Esophagus squamous epithelium (tissue), 5 donors: Measurements from ENCODE around the gene SDHAF2. TPM values are rescaled to one million over a fixed set of nuclear protein-coding genes. Genes with fewer than 3 reads are reported as not detected.
"Not testable (repeated sequence)": the region's sequence is repeated elsewhere in the genome, so short reads cannot be mapped to it uniquely, and the experiment has no call there.

Source experiments
- DNase-seq: peaks from one replicate; lab custom pipeline; 2025; lab: John Stamatoyannopoulos, UW
- H3K27ac ChIP-seq, 4 donors: fragments of 200-600 bp; sonication (generic); one replicate each; pipeline ENCODE4 v1.5.1; 2016 to 2019; ENCODE audit warnings: mild to moderate bottlenecking in 1 of 4
- H3K27me3 ChIP-seq, 4 donors: fragments of 200-600 bp; sonication (generic); 1 replicate in 3 of 4; 2 replicates in 1 of 4; pipeline versions ENCODE4 v1.5.1 to v1.6.0; 2017 to 2021; ENCODE audit warnings: antibody characterized with exemption in 1 of 4
- H3K36me3 ChIP-seq, 3 donors: fragments of 200-600 bp; sonication (generic); one replicate each; pipeline ENCODE4 v1.5.1; 2016 to 2019
- H3K4me1 ChIP-seq, 3 donors: fragments of 200-600 bp; sonication (generic); one replicate each; pipeline ENCODE4 v1.5.1; 2017 to 2019
- H3K4me3 ChIP-seq, 4 donors: fragments of 200-600 bp; sonication (generic); 1 replicate in 3 of 4; 2 replicates in 1 of 4; pipeline ENCODE4 v1.5.1; 2016 to 2019; ENCODE audit warnings: mild to moderate bottlenecking in 2 of 4, moderate library complexity in 1 of 4
- H3K9me3 ChIP-seq, 3 donors: fragments of 200-600 bp; sonication (generic); one replicate each; pipeline ENCODE4 v1.5.1; 2016 to 2019
- POLR2A ChIP-seq, 4 donors: fragments of 450-650 bp; IDR thresholded peaks; one replicate each; pipeline ENCODE4 v1.6.1; 2017; ENCODE audit warnings: antibody characterized with exemption in 4 of 4, mild to moderate bottlenecking in 4 of 4, moderate library complexity in 3 of 4
- WGBS, 2 donors: methylation state at CpG; one replicate each; pipeline ENCODE4 v1.1.5; 2018; 5-methylcytosine and 5-hydroxymethylcytosine counted together
- intact Hi-C: fragments of 100-400 bp; cut with DNase I; formaldehyde crosslinking; loops from one replicate; pipeline ENCODE4 v1.15.0; 2022
- total RNA-seq, 4 donors: library from RNA; depleted of rRNA; stranded (reverse); fragments of >200 nt; gene quantifications; one replicate each; pipeline ENCODE4 v1.1.0, GENCODE V29; 2016
- TF ChIP-seq, protein P1 (sequence below), 6 experiments: fragments of 450-650 bp in 4 of 6; fragments of 200-600 bp in 2 of 6; sonication (generic) in 2 of 6; IDR thresholded peaks; one replicate each; pipeline ENCODE4 v1.5.1; 2016 to 2019; ENCODE audit warnings: antibody characterized with exemption in 6 of 6, mild to moderate bottlenecking in 4 of 6, moderate library complexity in 4 of 6
- donor health status: DM: yes; HTN: yes; CAD: no.

Gene SDHAF2
- total RNA-seq, 4 donors from 2014 or later: 26.0 to 62.9 (median 43.7) TPM

DNA sequence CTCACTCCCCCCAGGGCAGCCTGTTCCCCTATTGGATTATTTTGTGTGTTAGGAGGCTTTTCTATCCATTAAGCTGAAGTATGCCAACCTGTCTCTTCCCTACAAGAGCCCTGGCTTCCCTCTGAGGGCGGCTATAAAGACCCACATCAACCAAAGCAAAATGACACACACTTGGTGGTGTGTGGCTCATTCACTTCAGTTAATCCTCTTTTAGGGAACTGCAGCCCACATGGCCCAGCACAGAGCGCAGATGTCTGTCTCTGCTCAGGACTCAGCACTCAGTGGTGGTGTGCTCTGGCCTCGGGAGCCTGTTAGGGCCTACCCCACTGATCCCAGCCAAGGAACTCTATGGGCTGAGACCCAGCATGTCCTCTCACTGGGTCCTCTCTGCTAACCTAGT lies 46.4 kb downstream of the SDHAF2 start:
- H3K4me1 ChIP-seq: peaks cover 0 to 17% (median 8%) of the 10 kb centered on the region in 3 donors
- no peaks in the 10 kb centered on the region for H3K9me3 ChIP-seq
- DNase-seq: no peak
- H3K4me3 ChIP-seq: no peak overlapping the region
- 85% methylated on average over 2 of the region's 3 CpGs; no CpG with 5 or more reads in 1 of the 2 donors for WGBS, 2 donors
- H3K27ac ChIP-seq: no peak overlapping the region
- intact Hi-C loops: loop anchor here (5.0 to 10.0 kb wide), 2 partner anchors 41 to 158 kb away; no protein-coding TSS in a partner anchor
- TF ChIP-seq, protein P1, sequence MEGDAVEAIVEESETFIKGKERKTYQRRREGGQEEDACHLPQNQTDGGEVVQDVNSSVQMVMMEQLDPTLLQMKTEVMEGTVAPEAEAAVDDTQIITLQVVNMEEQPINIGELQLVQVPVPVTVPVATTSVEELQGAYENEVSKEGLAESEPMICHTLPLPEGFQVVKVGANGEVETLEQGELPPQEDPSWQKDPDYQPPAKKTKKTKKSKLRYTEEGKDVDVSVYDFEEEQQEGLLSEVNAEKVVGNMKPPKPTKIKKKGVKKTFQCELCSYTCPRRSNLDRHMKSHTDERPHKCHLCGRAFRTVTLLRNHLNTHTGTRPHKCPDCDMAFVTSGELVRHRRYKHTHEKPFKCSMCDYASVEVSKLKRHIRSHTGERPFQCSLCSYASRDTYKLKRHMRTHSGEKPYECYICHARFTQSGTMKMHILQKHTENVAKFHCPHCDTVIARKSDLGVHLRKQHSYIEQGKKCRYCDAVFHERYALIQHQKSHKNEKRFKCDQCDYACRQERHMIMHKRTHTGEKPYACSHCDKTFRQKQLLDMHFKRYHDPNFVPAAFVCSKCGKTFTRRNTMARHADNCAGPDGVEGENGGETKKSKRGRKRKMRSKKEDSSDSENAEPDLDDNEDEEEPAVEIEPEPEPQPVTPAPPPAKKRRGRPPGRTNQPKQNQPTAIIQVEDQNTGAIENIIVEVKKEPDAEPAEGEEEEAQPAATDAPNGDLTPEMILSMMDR (IDR thresholded peaks at IDR 0.05): no peak
- TF ChIP-seq POLR2A (IDR thresholded peaks at IDR 0.05): no peak
- peaks cover 0 to under 1% (median 0%) of the 10 kb centered on the region in 3 donors for H3K36me3 ChIP-seq
- peaks cover 0 to 23% (median 0%) of the 10 kb centered on the region in 4 donors for H3K27me3 ChIP-seq

DNA sequence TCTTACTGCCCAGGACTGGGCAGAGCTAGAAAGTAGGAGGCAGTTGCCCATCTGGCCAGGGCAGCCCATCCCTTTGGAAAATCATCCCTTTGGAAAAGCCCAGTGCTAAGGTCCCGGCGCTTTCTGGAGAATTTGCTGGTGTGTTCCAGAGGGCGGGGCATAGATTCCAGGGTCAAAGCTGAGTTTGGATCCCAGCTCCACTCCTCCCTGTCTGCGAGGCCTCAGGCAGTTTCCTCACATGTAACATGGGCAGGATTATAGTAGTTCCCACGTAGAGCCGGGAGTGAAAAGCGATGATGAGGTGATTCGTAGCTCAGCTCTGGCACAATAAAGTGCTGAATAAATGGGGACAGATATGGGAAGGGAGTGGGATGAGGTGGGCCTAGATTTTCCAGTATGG lies 47.2 kb downstream of the SDHAF2 start:
- Histone ChIP-seq H3K27ac (peak overlapping the region in 1 of 4 donors; percentile 17), H3K27me3 (peaks cover 0 to 30% (median 0%) of the 10 kb centered on the region in 4 donors), H3K4me1 (peaks cover 0 to 17% (median 8%) of the 10 kb centered on the region in 3 donors), H3K36me3 (no peaks in the 10 kb centered on the region), H3K9me3 (no peaks in the 10 kb centered on the region), H3K4me3 (no peak overlapping the region)
- no peak for DNase-seq
- TF ChIP-seq, protein P1 (IDR thresholded peaks at IDR 0.05): no peak
- TF ChIP-seq POLR2A (IDR thresholded peaks at IDR 0.05): no peak
- intact Hi-C loops: loop anchor here (5.0 to 10.0 kb wide), 2 partner anchors 40 to 158 kb away; no protein-coding TSS in a partner anchor
- 19 to 40% methylated on average over 1 to 8 of the region's 8 CpGs for WGBS, 2 donors

GRCh38 chr11:61477727-61478148 lies 47.8 kb downstream of the SDHAF2 start:
- H3K27me3 ChIP-seq: peaks cover 0 to 36% (median 0%) of the 10 kb centered on the region in 4 donors
- 0 to 1% methylated on average over 6 to 17 of the region's 18 CpGs for WGBS, 2 donors

GRCh38 chr11:61479360-61480058 lies 49.6 kb downstream of the SDHAF2 start:
- not testable (repeated sequence) for H3K36me3 ChIP-seq, H3K9me3 ChIP-seq, DNase-seq, H3K27ac ChIP-seq, H3K4me3 ChIP-seq
- intact Hi-C loops: loop anchor here (5.0 to 10.0 kb wide), 2 partner anchors 38 to 155 kb away; no protein-coding TSS in a partner anchor
- peaks cover 0 to 53% (median 0%) of the 10 kb centered on the region in 4 donors for H3K27me3 ChIP-seq
- peaks cover 0 to 13% (median 8%) of the 10 kb centered on the region in 3 donors for H3K4me1 ChIP-seq
- WGBS, 2 donors: 82 to 93% methylated on average over 10 to 11 of the region's 11 CpGs

More at GRCh38 chr11:61477727-61478148, 47.8 kb downstream of the SDHAF2 start:
- H3K36me3 ChIP-seq: no peaks in the 10 kb centered on the region
- intact Hi-C loops: loop anchor here (5.0 to 10.0 kb wide), 2 partner anchors 40 to 157 kb away; no protein-coding TSS in a partner anchor
- TF ChIP-seq POLR2A (IDR thresholded peaks at IDR 0.05): no peak
- TF ChIP-seq, protein P1 (IDR thresholded peaks at IDR 0.05): peak; percentile 81 to 93 (median 86)
- peak overlapping the region in 1 of 4 donors; percentile 17 for H3K27ac ChIP-seq
- H3K9me3 ChIP-seq: no peaks in the 10 kb centered on the region
- DNase-seq: no peak
- no peak overlapping the region for H3K4me3 ChIP-seq
- peaks cover 0 to 14% (median 8%) of the 10 kb centered on the region in 3 donors for H3K4me1 ChIP-seq

DNA sequence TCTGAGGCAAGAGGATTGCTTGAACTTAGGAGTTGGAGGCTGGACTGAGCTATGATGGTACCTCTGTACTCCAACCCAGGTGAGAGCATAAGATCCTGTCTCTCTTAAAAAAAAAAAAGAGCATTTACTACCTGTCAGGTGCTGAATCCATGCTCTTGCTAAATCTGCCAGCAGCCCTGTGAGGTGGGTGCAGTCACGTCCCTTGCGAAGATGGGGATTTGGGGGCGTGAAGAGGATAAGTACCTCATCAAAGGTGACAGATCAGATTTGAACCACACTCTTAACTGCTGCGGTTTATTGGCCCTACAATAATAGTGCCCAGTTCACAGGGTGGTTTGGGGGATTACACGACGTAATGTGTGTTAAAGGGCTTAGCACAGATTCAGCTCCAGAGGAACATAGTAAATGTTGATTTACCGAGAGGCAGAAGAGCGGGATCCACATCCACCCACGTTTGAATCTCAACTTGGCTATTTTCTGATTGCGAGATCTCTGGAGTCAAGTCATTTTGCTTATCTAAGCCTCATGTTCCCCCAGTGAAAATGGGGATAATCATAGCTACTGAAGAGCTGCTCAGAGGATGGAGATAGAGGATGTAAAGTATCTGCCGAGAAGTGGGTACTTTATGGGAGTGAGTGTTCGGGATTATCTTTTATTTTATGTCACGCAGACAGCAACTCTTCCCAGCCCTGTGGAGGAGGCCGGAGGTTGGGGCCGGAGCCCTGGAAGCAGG lies 50.5 kb downstream of the SDHAF2 start:
- TF ChIP-seq, protein P1 (IDR thresholded peaks at IDR 0.05): no peak
- no peak for TF ChIP-seq POLR2A (IDR thresholded peaks at IDR 0.05)
- intact Hi-C loops: no loop called here

More for the DNA sequence above, 50.5 kb downstream of the SDHAF2 start:
- Histone ChIP-seq H3K27me3 (peaks cover 0 to 59% (median 0%) of the 10 kb centered on the region in 4 donors), H3K36me3 (no peaks in the 10 kb centered on the region), H3K4me1 (peaks cover 0 to 13% (median 8%) of the 10 kb centered on the region in 3 donors), H3K27ac (no peak overlapping the region), H3K9me3 (no peaks in the 10 kb centered on the region), H3K4me3 (no peak overlapping the region)
- WGBS, 2 donors: 76 to 83% methylated on average over 10 to 12 of the region's 15 CpGs
- no peak for DNase-seq
